Ovary (tissue), 9 donors: ENCODE data around the gene ANGPTL2. TPM values are rescaled to one million over a fixed set of nuclear protein-coding genes. Genes with fewer than 3 reads are reported as not detected.

Source experiments
- DNase-seq, 5 donors: peaks; one replicate each; pipeline ENCODE4 v3.0.0-alpha.2; 2019 to 2020
- H3K27ac ChIP-seq, 2 donors: fragments of 200-600 bp; one replicate each; pipeline versions ENCODE4 v1.5.1 to v1.8.0; 2019 to 2022
- H3K27me3 ChIP-seq: fragments of 200-600 bp; one replicate; pipeline ENCODE4 v1.8.0; 2022
- H3K36me3 ChIP-seq: fragments of 200-600 bp; sonication (generic); one replicate; pipeline ENCODE4 v1.5.1; 2019
- H3K4me1 ChIP-seq: one replicate; pipeline ENCODE4 v1.8.1; 2013; ENCODE audit warnings: mild to moderate bottlenecking, moderate library complexity; ENCODE audit not compliant: insufficient read depth
- H3K4me3 ChIP-seq: fragments of 200-600 bp; sonication (generic); one replicate; pipeline ENCODE4 v1.5.1; 2017
- H3K9me3 ChIP-seq, 2 donors: fragments of 200-600 bp in 1 of 2; sonication (generic) in 1 of 2; one replicate each; pipeline versions ENCODE4 v1.5.1 to v1.8.1; 2013 to 2019; ENCODE audit warnings: mild to moderate bottlenecking in 1 of 2, moderate library complexity in 1 of 2
- EP300 ChIP-seq: sonication (generic); formaldehyde crosslinking; IDR thresholded peaks from one replicate; pipeline ENCODE4 v1.6.1; 2017; ENCODE audit warnings: antibody characterized with exemption
- POLR2A ChIP-seq: fragments of 450-650 bp; IDR thresholded peaks from one replicate; pipeline ENCODE4 v1.6.1; 2017; ENCODE audit warnings: antibody characterized with exemption, mild to moderate bottlenecking, moderate library complexity
- WGBS, 3 donors: extraction: QIAGEN DNeasy Blood & Tissue Kit in 1 of 3; methylation state at CpG; one replicate each; pipeline versions ENCODE4 v1.1.5 to v1.1.7; 2013 to 2017; 5-methylcytosine and 5-hydroxymethylcytosine counted together
- intact Hi-C, 4 donors: fragments of 100-400 bp; cut with DNase I; formaldehyde crosslinking; loops; one replicate each; pipeline versions ENCODE4 v1.11.0 to v1.15.1; 2022 to 2023
- polyA plus RNA-seq, 2 donors: library from polyadenylated mRNA; stranded (reverse); fragments of 200-250 nt in 1 of 2; fragments of 350-450 nt in 1 of 2; fragmentation: Illumina TruSeq in 1 of 2; extraction: RNeasy Lipid Tissue Mini Kit (QIAGEN cat#74804) in 1 of 2; gene quantifications; one replicate each; pipeline ENCODE4 v1.2.3, GENCODE V29; 2013 to 2014
- total RNA-seq, 7 donors: library from RNA; depleted of rRNA in 2 of 7; stranded (reverse); fragments of >200 nt in 2 of 7; fragmentation: NEBNext Ultra II Directional in 3 of 7; extraction: Animal tissue kit (Norgen Biotek cat#: 25700) in 3 of 7; gene quantifications; one replicate each; pipeline versions ENCODE4 v1.1.0 to v1.2.4, GENCODE V29; 2016 to 2023
- TF ChIP-seq, protein P1 (sequence below), 3 donors: fragments of 450-650 bp in 2 of 3; fragments of 200-600 bp in 1 of 3; IDR thresholded peaks; one replicate each; pipeline versions ENCODE4 v1.5.1 to v1.8.0; 2016 to 2022; ENCODE audit warnings: antibody characterized with exemption in 3 of 3, mild to moderate bottlenecking in 1 of 3
- donor health status: DM: no; HTN: no; CAD: no; lungs with moderate emphysema.
- donor health status: DM: no; HTN: no; CAD: no.
- donor health status: Bipolar disorder and iron deficiency.
- donor health status: DM: yes; HTN: yes; CAD: no.
- donor health status: DM: no; HTN: no; CAD: no.
- donor health status: DM: yes; HTN: yes; CAD: no.

Gene ANGPTL2
- total and polyA plus RNA-seq, 9 donors = 9.8 to 114 (median 64.1) TPM

DNA sequence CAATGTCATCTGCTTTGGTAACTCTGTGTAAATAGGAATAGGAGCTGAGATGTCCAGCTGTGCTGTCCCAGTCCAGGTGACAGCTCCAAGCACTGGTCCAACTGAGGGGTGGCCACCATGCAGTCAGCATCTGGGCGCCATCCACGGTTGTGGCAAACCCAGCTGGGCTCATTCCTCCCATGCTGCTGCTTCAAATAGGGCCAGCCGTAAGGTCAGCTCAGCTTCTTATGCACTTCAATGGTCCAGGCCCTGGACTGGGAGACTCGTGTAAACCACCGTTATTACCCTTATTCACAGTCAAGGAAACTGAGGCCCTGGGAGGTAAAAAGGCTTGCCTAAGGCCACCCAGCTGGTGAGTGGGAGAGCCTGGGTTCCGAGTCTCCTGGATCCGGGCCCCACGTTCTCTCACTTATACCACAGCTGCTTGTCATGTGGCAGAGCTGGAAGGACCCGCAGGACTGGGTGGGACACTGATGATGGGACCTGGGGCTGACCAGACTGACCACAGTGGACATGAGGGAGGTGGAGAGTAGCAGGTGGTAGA, 38.7 kb upstream of the ANGPTL2 start:
- TF ChIP-seq POLR2A = no peak
- TF ChIP-seq, protein P1, sequence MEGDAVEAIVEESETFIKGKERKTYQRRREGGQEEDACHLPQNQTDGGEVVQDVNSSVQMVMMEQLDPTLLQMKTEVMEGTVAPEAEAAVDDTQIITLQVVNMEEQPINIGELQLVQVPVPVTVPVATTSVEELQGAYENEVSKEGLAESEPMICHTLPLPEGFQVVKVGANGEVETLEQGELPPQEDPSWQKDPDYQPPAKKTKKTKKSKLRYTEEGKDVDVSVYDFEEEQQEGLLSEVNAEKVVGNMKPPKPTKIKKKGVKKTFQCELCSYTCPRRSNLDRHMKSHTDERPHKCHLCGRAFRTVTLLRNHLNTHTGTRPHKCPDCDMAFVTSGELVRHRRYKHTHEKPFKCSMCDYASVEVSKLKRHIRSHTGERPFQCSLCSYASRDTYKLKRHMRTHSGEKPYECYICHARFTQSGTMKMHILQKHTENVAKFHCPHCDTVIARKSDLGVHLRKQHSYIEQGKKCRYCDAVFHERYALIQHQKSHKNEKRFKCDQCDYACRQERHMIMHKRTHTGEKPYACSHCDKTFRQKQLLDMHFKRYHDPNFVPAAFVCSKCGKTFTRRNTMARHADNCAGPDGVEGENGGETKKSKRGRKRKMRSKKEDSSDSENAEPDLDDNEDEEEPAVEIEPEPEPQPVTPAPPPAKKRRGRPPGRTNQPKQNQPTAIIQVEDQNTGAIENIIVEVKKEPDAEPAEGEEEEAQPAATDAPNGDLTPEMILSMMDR (IDR thresholded peaks at IDR 0.05) = no peak
- no peak for TF ChIP-seq EP300
- intact Hi-C loops = no loop called here
- Histone ChIP-seq H3K4me3 (no peak overlapping the region), H3K4me1 (peaks cover 6% of the 10 kb centered on the region), H3K27me3 (no peaks in the 10 kb centered on the region), H3K36me3 (no peaks in the 10 kb centered on the region), H3K9me3 (no peaks in the 10 kb centered on the region), H3K27ac (no peak overlapping the region)
- DNase-seq = peak; percentile 7 to 17 (median 13)
- 88 to 96% (median 94%) methylated on average over 9 of the region's 9 CpGs for WGBS, 3 donors

- TF ChIP-seq, protein P1 (IDR thresholded peaks at IDR 0.05) = no peak
- TF ChIP-seq EP300 (no peak), POLR2A (no peak)
- H3K4me3 ChIP-seq = no peak overlapping the region
- peaks cover 6% of the 10 kb centered on the region for H3K4me1 ChIP-seq
- WGBS, 3 donors = 85 to 90% (median 89%) methylated on average over 10 of the region's 10 CpGs
- peak; percentile 11 to 29 (median 25) for DNase-seq
- H3K9me3 ChIP-seq = no peaks in the 10 kb centered on the region
- H3K27me3 ChIP-seq = no peaks in the 10 kb centered on the region
- no peaks in the 10 kb centered on the region for H3K36me3 ChIP-seq
- intact Hi-C loops = no loop called here
- H3K27ac ChIP-seq = peak overlapping the region in 1 of 2 donors; percentile 38
Measured at GRCh38 chr9:127159949-127160610, 37.6 kb upstream of the ANGPTL2 start.

DNA sequence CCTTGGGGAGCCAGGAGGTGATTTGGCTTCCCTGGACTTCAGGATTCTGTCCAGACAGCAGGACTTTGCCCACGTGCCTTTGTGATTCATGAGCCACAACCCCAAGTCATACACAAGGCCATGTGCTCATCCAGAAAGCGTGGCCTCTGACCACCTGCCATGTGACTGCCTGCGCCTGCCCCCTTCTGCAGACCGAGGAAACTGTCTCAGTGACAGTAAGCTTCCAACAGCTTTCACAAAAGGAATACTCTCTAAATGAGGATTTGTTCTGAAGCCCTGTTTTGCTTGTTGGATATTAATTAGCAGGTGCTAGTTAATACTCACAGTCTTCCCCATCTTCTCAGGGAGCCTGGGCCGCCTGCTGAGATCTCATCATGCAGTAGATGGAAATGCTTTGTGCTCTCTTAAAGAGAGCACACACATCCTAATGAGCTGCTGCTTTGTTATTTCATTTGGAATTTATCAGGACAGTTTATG, 36.9 kb upstream of the ANGPTL2 start:
- H3K4me1 ChIP-seq = peaks cover 6% of the 10 kb centered on the region
- DNase-seq = peak; percentile 58 to 81 (median 64)
- TF ChIP-seq, protein P1 (IDR thresholded peaks at IDR 0.05) = peak in 2 of 3 donors; percentile 19 to 31
- no peak for TF ChIP-seq EP300
- no peaks in the 10 kb centered on the region for H3K9me3 ChIP-seq
- 29 to 42% (median 39%) methylated on average over 5 of the region's 5 CpGs for WGBS, 3 donors
- H3K27me3 ChIP-seq = no peaks in the 10 kb centered on the region
- no peaks in the 10 kb centered on the region for H3K36me3 ChIP-seq
- no peak overlapping the region for H3K27ac ChIP-seq
- no peak overlapping the region for H3K4me3 ChIP-seq
- intact Hi-C loops = no loop called here

- Histone ChIP-seq H3K4me3 (no peak overlapping the region), H3K9me3 (no peaks in the 10 kb centered on the region), H3K27me3 (no peaks in the 10 kb centered on the region), H3K4me1 (peaks cover 6% of the 10 kb centered on the region), H3K27ac (no peak overlapping the region), H3K36me3 (no peaks in the 10 kb centered on the region)
- DNase-seq = peak in 2 of 5 donors; percentile 4 to 5
- TF ChIP-seq, protein P1 (IDR thresholded peaks at IDR 0.05) = no peak
- no peak for TF ChIP-seq POLR2A
- TF ChIP-seq EP300 = no peak
- intact Hi-C loops = no loop called here
- 76 to 87% (median 78%) methylated on average over 4 of the region's 4 CpGs for WGBS, 3 donors
Measured at GRCh38 chr9:127158786-127159324, 36.4 kb upstream of the ANGPTL2 start.
